HepG2 (cell line): ENCODE results near the gene FNDC8. TPM values are rescaled to one million over a fixed set of nuclear protein-coding genes. Genes with fewer than 3 reads are reported as not detected.

Source experiments
- ARNT2 ChIP-seq: sonication (generic); formaldehyde crosslinking; IDR thresholded peaks from 2 replicates; pipeline ENCODE4 v1.8.0; 2022; ENCODE audit warnings: mild to moderate bottlenecking, low read depth, missing genetic modification reagents, moderate library complexity
- BCL6 ChIP-seq: IDR thresholded peaks from 2 replicates; pipeline ENCODE4 v1.6.1; 2016; ENCODE audit warnings: missing genetic modification reagents, missing compliant biosample characterization
- DNMT1 ChIP-seq: sonication (generic); formaldehyde crosslinking; IDR thresholded peaks from 2 replicates; pipeline ENCODE4 v1.5.1; 2020; ENCODE audit warnings: mild to moderate bottlenecking, missing genetic modification reagents
- DZIP1 ChIP-seq: sonication (generic); formaldehyde crosslinking; IDR thresholded peaks from 2 replicates; pipeline ENCODE4 v1.5.0; 2020; ENCODE audit warnings: mild to moderate bottlenecking, missing genetic modification reagents
- ESRRA ChIP-seq: sonication (generic); formaldehyde crosslinking; IDR thresholded peaks from 2 replicates; pipeline ENCODE4 v1.5.1; 2020; ENCODE audit warnings: mild to moderate bottlenecking, low read depth, missing genetic modification reagents
- GATAD1 ChIP-seq: IDR thresholded peaks from 2 replicates; pipeline ENCODE4 v1.6.1; 2016; ENCODE audit warnings: missing genetic modification reagents, missing compliant biosample characterization
- HDAC1 ChIP-seq: sonication (generic); formaldehyde crosslinking; IDR thresholded peaks from 2 replicates; pipeline ENCODE4 v1.5.1; 2020; ENCODE audit warnings: mild to moderate bottlenecking, missing genetic modification reagents
- MXD1 ChIP-seq: sonication (generic); formaldehyde crosslinking; IDR thresholded peaks from 2 replicates; pipeline ENCODE4 v1.4.0; 2020; ENCODE audit warnings: mild to moderate bottlenecking, missing genetic modification reagents
- MXD3 ChIP-seq: IDR thresholded peaks from 2 replicates; pipeline ENCODE4 v1.6.1; 2016; ENCODE audit warnings: mild to moderate bottlenecking, missing biosample characterization, missing genetic modification reagents
- NRL ChIP-seq: sonication (generic); formaldehyde crosslinking; IDR thresholded peaks from 2 replicates; pipeline ENCODE4 v1.5.0; 2020; ENCODE audit warnings: missing genetic modification reagents, mild to moderate bottlenecking, moderate library complexity, borderline replicate concordance
- PBX2 ChIP-seq: IDR thresholded peaks from 2 replicates; pipeline ENCODE4 v1.6.1; 2016; ENCODE audit warnings: control low read depth
- POGK ChIP-seq: sonication (generic); formaldehyde crosslinking; conservative IDR thresholded peaks from 2 replicates; pipeline ENCODE4 v1.8.0; 2022; ENCODE audit warnings: mild to moderate bottlenecking, moderate library complexity, missing genetic modification reagents
- POLR2G ChIP-seq: fragments of 200-400 bp; formaldehyde crosslinking; IDR thresholded peaks from 2 replicates; pipeline ENCODE4 v1.6.1; 2018; ENCODE audit warnings: mild to moderate bottlenecking, low read depth, low read length, moderate library complexity
- RAD21 ChIP-seq: fragments of 450-650 bp; formaldehyde crosslinking; IDR thresholded peaks from 2 replicates; pipeline ENCODE4 v1.5.0; 2020; ENCODE audit warnings: mild to moderate bottlenecking
- REPIN1 ChIP-seq: sonication (generic); formaldehyde crosslinking; IDR thresholded peaks from 2 replicates; pipeline ENCODE4 v1.8.0; 2022; ENCODE audit warnings: missing genetic modification reagents, low read depth, mild to moderate bottlenecking, borderline replicate concordance
- SMAD1 ChIP-seq: sonication (generic); formaldehyde crosslinking; IDR thresholded peaks from 2 replicates; pipeline ENCODE4 v1.4.0; 2020; ENCODE audit warnings: missing genetic modification reagents, low read depth, mild to moderate bottlenecking, borderline replicate concordance
- TEAD3 ChIP-seq: optimal IDR thresholded peaks from 2 replicates; pipeline ENCODE3; 2016; ENCODE audit warnings: borderline replicate concordance
- YEATS2 ChIP-seq: sonication (generic); formaldehyde crosslinking; IDR thresholded peaks from 2 replicates; pipeline ENCODE4 v1.4.0; 2020; ENCODE audit warnings: missing genetic modification reagents, borderline replicate concordance
- YY1 ChIP-seq: IDR thresholded peaks from 2 replicates; pipeline ENCODE4 v1.6.1; 2011; ENCODE audit warnings: low read length, low read depth, moderate library complexity, mild to moderate bottlenecking; ENCODE audit not compliant: insufficient read depth, insufficient replicate concordance
- ZNF430 ChIP-seq: sonication (generic); formaldehyde crosslinking; IDR thresholded peaks from 2 replicates; pipeline ENCODE4 v1.9.0; 2021; ENCODE audit warnings: mild to moderate bottlenecking, missing genetic modification reagents
- ZNF546 ChIP-seq: sonication (generic); formaldehyde crosslinking; conservative IDR thresholded peaks from 2 replicates; pipeline ENCODE4 v1.8.1; 2023; ENCODE audit warnings: mild to moderate bottlenecking, missing genetic modification reagents
- polyA plus RNA-seq, 8 experiments: library from polyadenylated mRNA; depleted of rRNA in 3 of 8; stranded (reverse) in 7 of 8; unstranded in 1 of 8; fragments of >200 nt; fragmentation: Illumina TruSeq in 4 of 8; extraction: Trizol in 4 of 8; gene quantifications; 2 replicates each; pipeline versions ENCODE4 v1.2.1 to v1.2.3, GENCODE V29; 2011 to 2016; ENCODE audit warnings: low read depth in 4 of 8, missing spikeins in 1 of 8, mixed read lengths in 1 of 8; ENCODE audit not compliant: insufficient read depth in 1 of 8
- total RNA-seq, 5 experiments: library from RNA; depleted of rRNA; stranded (reverse); fragments of >200 nt; fragmentation: Illumina TruSeq; extraction: Trizol; gene quantifications; 2 replicates each; pipeline ENCODE4 v1.2.3, GENCODE V29; 2016; ENCODE audit warnings: low read depth in 1 of 5

FNDC8 gene
- total and polyA plus RNA-seq, 2 of the 13 experiments (the other 11 are each of a cell fraction or from before 2014, with no cell fraction given), result not detected

- TF ChIP-seq DNMT1 (CRISPR knock-in tag) (peak; percentile 61; the same call in 1 of the 2 replicates), ZNF430 (peak; percentile 76; the same call in 1 of the 2 replicates), YEATS2 (CRISPR knock-in tag) (0 out of 2 replicates have a peak, but pooled peaks have one; percentile 17), ZNF546 (CRISPR knock-in tag) (0 out of 2 replicates have a peak, but pooled peaks have one; percentile 68), BCL6 (CRISPR knock-in tag) (peak; percentile 58), TEAD3 (CRISPR knock-in tag) (peak; percentile 21), REPIN1 (CRISPR knock-in tag) (no peak), ARNT2 (peak; percentile 68; the same call in 1 of the 2 replicates), MXD3 (CRISPR knock-in tag) (peak; percentile 76), POLR2G (peak; percentile 75), PBX2 (no peak), POGK (CRISPR knock-in tag) (peak; percentile 69), SMAD1 (CRISPR knock-in tag) (peak; percentile 51; the same call in 1 of the 2 replicates), RAD21 (CRISPR knock-in tag) (peak; percentile 99), YY1 (peak; percentile 72), HDAC1 (CRISPR knock-in tag) (peak; percentile 80), ESRRA (CRISPR knock-in tag) (peak; percentile 13; the same call in 1 of the 2 replicates), DZIP1 (CRISPR knock-in tag) (peak; percentile 84; the same call in 1 of the 2 replicates), GATAD1 (CRISPR knock-in tag) (peak; percentile 54; the same call in 1 of the 2 replicates), NRL (peak; percentile 89), MXD1 (CRISPR knock-in tag) (peak; percentile 29)
These were observed 1.8 kb upstream of the FNDC8 start, which contains the start of gene RAD51D (continued) for GRCh38 chr17:35119370-35120165.
